NCI-H2081 (cell line): ENCODE data around the gene GAS7.
"Not testable (repeated sequence)": the region's sequence is repeated elsewhere in the genome, so short reads cannot be mapped to it uniquely, and the experiment has no call there.

Experiments used
- DNase-seq, 2 experiments: peaks; one replicate each; lab custom pipeline; 2025; lab: John Stamatoyannopoulos, UW

The GAS7 gene

GRCh38 chr17:9942885-9943284 lies 255.5 kb downstream of the GAS7 start:
- DNase-seq, result no peak

GRCh38 chr17:9941305-9941704 lies 257.1 kb downstream of the GAS7 start:
- DNase-seq, result no peak

DNA sequence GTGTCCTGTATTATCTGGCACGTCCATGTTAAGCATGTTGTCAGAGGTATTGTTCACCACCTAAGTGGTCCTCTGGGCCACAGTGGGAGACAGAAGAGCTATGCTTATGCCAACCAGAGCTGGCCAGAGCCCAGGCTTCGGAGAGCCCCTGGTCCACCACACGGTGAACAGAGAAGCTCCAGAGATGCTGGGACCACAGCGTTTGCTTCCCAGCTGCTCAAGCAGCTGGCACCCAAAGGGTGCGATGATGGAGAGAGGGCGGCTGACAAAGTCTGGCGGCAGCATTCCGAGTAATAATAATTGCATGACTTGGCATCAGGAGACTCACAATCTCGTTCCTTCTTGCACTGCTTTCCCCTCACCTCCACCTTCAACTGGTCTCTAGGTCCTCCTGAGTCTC lies 257.6 kb downstream of the GAS7 start:
- DNase-seq, result no peak

GRCh38 chr17:9938764-9939163 lies 259.6 kb downstream of the GAS7 start:
- DNase-seq, result no peak

DNA sequence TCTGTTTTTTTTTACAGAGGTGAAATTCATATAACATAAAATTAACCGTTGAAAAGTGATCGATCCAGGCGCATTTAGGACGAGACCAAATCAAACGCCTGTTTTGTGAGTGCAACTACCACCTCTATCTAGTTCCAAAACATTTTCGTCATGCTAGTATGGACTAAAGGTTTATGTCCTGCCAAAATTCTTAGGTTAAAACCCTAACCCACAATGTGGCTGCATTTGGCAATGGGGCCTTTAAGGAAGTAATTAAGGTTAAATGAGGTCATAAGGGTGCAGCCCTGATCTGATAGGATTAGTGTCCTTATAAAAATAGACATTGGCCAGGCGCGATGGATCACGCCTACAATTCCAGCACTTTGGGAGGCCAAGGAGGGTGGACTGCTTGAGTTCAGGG lies 260.5 kb downstream of the GAS7 start:
- DNase-seq, result no peak

DNA sequence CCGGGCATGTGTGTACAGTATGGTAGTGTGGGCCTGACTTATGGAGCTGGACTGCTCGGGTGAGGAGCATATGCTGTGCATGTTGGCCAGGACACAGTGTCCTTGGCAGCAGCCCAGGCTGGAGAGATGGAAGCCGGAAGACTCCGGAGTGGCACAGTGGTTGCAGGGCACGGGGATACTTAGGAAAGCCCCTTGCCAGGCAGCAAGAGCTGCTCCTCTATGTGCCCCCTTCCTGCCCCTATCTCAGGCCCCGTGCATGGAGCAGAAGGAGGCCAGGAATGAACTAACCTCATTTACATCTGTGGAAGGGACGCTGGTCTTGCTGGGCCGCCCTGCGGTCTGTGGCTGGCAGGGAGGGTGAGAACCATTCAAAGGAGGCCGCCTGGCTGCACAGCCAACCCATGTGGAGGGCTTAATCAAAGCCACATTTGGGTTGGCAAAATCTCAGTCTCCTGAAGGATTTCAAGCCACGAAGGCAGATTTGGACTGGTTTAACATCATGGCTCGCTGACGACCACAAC lies 261.1 kb downstream of the GAS7 start:
- no peak for DNase-seq

DNA sequence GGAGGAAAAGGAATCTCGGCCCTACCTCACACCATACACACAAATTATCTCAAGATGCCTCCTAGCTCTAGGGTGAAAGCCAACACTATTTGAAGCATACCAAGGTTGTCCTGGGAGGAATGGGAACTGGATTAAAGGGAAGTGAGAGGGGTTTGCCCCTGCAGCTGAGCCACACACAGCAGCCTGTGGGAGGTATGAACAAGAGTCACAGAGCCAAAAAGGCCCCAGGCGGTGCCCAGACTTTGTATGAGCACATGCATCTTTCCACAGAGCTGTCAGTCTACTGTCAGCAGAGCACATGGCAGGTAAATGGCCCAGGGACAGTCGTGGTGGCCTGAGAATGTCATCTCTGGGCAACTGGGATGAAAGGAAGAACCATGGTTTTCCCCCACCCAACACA lies 262.3 kb downstream of the GAS7 start:
- DNase-seq, result no peak

DNA sequence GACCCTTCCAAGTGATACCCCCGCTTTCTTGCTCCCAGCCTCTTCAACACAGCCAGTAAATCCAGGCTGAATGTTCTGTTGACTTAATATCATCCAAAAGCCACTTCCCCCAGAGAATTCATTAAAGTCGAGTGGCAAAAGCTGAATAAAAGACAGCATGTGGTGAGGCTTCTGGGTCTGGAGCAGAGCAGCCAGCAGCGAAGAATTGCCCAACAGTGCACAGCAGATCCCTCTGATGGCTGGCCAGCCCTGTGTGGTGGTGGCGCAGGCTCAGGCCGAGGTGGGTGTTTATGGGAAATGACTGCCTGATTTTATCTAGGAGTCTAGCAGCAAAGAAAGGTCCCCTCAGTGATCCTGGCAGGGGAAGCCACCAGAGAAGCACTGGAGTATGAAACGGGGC lies 263.0 kb downstream of the GAS7 start:
- DNase-seq, result no peak

- no peak for DNase-seq
These were observed 264.1 kb downstream of the GAS7 start for GRCh38 chr17:9934331-9934730.

DNA sequence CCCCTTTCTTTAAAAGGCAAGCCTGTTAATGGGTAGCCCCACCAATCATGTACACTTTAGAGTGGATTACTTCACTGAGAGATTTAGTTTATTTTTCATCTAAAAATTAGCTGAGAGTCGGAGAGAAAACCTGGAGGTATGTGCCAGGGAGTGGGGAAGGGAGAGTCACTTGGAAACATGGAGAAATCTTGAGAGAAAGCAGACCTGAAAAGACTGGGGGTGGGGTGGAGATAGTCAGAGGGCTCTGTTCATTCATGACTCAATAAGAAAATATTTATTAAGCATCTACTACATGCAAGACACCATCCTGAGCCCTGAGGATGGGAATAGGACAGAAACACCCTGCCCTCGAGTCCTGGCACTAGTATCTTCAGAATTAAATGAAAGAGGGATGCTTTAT lies 265.9 kb downstream of the GAS7 start:
- DNase-seq, result no peak

DNA sequence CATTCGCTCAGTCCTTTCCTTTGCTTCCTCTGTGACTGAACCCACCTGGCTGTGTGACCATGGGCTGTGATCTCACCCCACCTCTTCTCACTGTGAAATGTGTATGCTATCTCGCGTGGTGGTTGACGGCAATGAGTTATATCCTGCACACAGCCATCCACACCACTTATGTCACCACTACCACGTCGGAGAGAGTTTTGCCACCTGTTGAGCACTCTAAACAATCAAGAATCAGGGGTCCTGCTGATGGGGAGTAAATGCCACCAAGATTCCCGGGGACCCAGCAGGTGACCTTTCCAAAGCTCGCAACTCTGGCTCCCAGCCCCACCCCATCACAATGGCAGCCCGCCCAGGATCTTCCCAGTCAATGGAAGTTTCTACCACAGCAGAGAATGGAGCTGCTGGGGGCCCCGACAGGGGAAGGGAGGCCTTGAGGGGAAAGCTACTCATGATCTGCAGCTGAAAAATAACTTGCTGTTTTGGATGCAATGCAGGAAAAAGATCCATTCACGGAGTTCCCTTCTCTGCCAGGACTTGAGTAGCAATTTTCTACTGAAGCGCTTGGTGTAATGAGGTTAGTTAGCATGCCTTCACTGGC lies 267.2 kb downstream of the GAS7 start:
- no peak for DNase-seq

DNA sequence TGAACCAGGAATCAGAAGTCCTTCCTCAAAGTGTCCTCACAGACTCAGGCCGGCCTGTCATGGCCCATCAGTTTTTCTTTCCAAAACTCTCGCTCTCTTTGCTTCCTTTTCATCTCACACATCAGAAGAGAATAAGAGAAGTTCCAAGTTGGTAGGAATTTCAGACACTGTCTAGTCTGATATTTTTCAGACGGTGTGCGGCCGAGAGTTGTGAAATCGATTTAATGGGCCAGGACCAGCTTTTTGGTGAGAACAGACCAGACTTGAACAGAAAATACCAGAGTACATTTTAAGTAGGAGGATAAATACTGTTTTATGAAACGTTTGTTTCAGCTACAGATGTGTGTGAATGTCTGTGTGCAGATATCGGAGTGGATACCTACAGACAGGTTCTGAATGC lies 268.5 kb downstream of the GAS7 start:
- no peak for DNase-seq

DNA sequence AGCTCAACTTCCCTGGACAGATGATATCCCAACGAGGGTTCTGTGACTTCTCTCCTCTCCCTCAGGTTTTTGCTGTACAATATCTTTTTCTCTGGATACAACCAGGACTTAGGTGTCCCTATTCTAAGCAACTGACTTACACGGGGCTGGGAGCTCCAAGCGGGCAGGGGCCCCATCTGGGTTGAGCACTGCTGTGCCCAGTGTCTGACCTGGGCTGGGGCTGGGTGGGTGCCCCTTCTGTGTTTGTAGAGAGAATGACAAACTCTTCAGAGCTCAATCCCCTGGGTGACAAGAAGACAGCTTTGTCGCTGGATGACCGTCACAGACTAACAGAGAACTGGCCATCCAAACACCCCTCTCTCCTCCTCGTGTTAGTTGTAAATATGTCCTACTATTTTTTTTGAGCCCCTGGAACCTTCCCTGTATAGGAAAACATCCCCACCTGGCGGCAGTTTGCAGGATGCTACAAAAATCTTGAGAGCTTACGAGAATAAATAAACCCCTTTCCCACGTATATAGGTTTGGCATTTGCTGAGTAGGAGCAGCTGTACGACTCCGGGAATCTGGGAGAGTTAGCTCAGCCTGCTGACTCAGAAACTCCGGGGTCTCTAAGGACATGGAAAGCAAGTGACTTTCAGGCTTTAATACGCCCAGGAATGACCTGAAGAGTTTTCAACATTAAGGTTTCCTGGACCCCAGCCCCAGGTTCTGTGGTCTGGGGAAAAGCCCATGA lies 269.6 kb downstream of the GAS7 start:
- DNase-seq, result peak in 1 of 2 experiments; percentile 8

DNA sequence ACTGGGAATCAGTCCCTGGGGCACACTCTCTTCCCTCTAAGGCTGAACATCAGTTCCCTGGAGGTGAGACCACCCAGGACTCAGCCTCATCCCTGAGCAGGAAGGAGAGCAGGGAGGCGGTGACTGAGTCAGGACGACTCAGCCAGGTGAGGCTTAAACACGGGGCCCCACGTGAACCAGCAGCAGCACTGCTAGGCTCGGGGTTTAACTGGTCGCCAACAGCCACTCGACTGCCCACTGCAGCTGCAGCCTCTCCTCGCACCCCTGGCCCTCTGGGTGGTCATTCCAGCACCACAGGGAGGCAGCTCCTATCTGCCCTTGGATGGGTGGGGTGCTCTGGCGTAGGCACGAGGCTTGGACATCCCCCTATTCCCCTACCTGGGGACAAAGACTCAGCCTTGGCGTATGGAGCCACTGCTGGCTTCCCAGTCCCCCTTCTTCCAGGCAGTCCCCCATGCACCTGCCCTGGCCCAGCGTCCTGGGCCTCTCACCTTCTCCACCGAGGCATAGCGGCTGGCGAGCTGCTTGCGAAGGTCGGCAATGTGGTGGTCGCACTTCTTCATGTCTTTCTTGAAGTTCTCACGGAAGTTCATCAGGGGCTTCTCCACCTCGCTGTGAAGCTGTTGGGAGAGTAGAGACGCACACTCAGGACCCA lies 272.1 kb downstream of the GAS7 start:
- DNase-seq, result no peak

- DNase-seq, result no peak
These were observed 272.9 kb downstream of the GAS7 start for GRCh38 chr17:9925457-9925856.

GRCh38 chr17:9924735-9925191 lies 273.6 kb downstream of the GAS7 start:
- DNase-seq, result peak; percentile 36 to 41

GRCh38 chr17:9922012-9922848 lies 276.2 kb downstream of the GAS7 start:
- no peak for DNase-seq

- not testable (repeated sequence) for DNase-seq
These were observed 277.2 kb downstream of the GAS7 start for GRCh38 chr17:9921216-9921615.

DNA sequence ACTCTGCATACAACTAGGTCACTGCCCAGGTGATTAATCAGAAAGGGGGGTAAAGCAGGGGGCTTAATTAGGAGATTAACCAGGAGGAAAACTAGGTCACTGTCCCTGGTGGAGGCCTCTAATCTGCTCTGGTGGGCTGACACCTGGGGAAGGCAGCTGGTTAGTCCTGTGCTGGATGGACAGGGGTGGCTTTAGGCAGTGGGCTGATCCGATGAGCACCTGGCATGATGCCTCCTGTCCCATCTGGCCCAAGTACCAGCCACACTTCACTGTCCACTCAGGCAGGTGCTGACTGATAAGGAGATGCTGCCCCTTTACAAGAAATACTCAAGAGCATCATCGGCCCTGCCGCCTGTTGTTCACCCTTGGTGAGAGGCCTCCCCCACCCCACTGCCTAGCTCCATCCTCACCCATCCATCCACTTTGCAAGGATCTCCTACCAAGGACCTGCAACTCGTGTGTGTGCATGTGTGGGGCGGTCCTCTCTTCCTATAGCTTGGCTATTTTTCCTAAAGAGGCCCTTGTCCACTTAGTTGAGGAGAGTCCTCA lies 279.5 kb downstream of the GAS7 start:
- no peak for DNase-seq

- DNase-seq, result no peak
These were observed 280.1 kb downstream of the GAS7 start for GRCh38 chr17:9918352-9918751.

DNA sequence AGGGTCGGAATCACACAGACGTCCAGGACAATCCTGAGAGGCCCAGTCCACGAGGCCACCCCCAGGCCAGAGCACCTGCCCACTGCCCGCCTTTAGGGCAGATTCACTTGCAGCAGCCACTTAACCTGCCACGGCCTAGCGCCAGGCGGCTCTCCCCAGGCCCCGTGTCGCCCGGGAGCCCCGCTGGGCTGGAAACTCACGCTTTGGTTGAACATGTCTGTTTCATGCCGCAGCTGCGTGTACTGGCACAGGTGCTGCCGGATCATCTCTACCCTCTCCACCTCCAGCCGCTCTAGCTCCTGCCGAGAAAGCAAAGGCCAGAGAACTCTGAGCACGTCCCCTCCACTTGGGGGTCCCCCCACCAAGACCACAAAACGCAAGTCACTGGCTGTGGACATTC lies 280.6 kb downstream of the GAS7 start:
- DNase-seq, result no peak

GRCh38 chr17:9917131-9917530 lies 281.3 kb downstream of the GAS7 start:
- no peak for DNase-seq
